Activated T-cell treated with anti-CD3 and anti-CD28 coated beads for 1 hour (primary cell): Measurements from ENCODE around the gene NDUFC1.

ENCODE experiments used
- DNase-seq: peaks from one replicate; pipeline ENCODE4 v3.0.0-alpha.2; 2020; ENCODE audit warnings: low read depth

NDUFC1 gene

GRCh38 chr4:139247241-139247640, 55.0 kb downstream of the NDUFC1 start:
- no peak for DNase-seq

DNA sequence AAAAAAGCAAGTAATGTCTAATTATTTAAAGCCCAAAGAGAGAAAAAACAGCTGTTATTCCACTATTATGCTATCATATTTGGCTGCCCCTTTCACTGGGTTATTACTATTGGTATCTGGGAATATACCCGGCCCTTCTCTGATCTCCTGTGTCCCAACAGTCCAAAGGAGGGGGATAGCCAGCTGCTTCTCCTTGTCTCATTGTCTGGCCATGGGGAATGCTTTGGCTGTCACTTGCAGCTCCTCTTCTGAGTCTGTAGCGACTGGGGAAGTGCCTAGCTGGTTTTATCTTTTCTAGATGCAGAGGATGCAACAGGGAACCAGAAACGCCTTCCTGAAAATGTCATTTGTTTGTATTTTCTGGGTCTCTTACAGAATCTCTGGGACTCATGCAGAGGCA, 56.1 kb downstream of the NDUFC1 start:
- no peak for DNase-seq

DNA sequence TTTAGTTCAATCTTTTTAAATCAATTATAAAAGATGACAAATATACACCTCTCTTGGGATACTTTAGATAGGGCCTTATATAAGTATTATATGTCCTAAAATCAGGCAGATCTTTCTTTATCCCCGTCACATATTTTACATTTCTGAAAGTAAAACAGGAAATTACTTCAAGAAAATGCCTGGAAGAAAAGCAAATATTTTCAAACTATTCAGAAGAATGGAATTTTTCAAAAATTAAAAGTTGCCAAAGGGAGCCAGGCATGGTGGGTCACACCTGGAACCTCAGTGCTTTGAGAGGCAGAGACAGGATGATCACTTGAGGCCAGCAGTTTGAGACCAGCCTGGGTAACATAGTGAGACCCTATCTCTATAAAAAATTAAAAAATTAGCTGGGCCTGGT, 56.7 kb downstream of the NDUFC1 start:
- no peak for DNase-seq

DNA sequence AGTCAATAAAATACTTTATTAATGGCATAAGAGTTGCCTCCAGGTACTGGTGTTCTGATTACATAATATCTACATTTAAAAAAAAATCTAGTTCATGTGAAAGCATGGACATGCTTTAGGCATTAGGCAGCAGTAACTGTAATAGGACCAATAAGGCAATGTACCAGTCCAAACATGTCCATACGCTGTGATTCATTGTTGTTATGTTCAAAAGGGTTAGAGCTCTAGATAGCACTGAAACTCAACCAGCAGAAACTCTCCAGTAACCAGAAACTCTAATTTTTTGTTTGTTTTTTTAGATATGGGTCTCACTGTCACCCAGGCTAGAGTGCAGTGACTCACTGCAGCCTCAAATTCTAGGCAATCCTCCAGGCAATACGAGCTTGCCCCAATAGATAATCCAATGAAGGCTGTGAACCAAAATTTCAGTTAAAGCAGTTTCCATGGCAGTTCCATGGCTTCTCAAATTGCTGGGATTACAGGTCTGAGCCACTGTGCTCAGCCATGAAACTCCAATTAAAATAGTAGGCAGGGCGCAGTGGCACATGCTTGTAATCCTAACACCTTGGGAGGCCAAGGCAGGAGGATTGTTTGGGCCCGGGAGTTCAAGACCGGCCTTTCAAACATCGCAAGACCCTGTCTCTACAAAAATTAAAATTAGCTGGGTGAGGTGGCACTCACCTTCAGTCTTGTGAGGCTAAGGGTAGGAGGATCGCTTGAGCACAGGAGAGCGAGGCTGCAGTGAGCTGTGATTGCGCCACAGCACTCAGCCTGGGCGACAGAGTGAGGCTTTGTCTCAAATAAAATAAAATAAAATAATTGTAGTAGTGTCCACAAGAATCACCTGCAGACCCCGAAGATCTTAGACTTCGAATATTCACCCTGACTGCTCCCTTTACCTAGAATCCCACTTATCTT, 58.6 kb downstream of the NDUFC1 start:
- DNase-seq: no peak

DNA sequence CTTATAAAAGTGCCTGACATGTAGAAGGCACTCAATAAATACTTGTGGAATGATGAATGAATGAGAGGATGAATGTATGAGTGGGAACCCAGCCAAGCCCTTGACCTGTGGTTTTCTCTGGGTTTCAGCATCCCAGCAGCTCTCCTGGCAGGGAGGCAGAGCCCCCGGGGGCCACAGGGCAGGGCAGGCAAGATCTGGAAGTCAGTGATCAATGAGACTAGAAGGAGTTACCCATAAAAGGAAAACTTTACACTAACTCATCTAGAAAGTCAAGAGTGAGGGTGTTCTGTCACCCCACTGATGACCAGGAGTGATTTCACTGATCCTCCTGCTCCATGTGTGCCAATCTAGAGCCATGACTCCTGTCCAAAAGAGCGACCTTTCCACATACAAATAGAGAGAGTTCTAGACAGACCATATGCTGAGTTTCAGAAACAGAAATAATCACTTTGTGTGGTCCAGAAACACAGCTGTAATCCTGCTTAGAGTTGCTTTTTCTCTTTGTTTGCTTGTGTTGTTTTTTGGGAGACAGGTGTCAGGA, 59.7 kb downstream of the NDUFC1 start:
- no peak for DNase-seq

DNA sequence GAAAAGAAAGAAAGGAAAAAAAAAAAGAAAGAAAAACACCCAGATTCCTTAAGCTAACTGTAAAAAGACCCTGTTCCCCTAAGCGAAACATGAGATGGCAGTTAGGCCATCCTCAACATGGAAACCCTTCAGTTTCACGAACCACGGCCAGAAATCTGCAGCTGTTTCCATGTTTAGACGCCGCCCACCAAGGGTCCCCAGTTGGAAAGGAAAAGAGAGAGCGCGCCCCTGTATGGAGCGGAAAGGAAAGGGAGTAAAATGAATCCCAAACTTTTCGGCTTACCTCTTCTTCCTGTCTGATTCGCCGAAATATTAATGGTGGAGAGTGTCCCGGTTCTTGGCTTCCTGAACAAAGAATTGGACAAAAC, 60.5 kb downstream of the NDUFC1 start:
- DNase-seq: no peak

- no peak for DNase-seq
Observed at GRCh38 chr4:139241086-139241783, 61.0 kb downstream of the NDUFC1 start.
